ENCODE measurements around the gene ENPP1. TPM values are rescaled to one million over a fixed set of nuclear protein-coding genes. Genes with fewer than 3 reads are reported as not detected.

The ENPP1 gene
- total RNA-seq, 2 donors from 2014 or later: 5.9 to 12.6 TPM

- TF ChIP-seq CTCF (IDR thresholded peaks at IDR 0.05): no peak
- H3K27me3 ChIP-seq: no peaks in the 10 kb centered on the region
- DNase-seq: no peak
- no peaks in the 10 kb centered on the region for H3K4me1 ChIP-seq
- intact Hi-C loops (cut with DNase I): loop anchor here (10.0 kb wide), 1 partner anchor 112 kb away; no protein-coding TSS in a partner anchor
- H3K4me3 ChIP-seq: peak overlapping the region; percentile 47
- H3K9ac ChIP-seq (ENCODE audit: low read depth in 2 of 2, low read length in 2 of 2): peak overlapping the region in 1 of 2 donors; percentile 36
- no peak overlapping the region for H3K27ac ChIP-seq
- H3K36me3 ChIP-seq: no peaks in the 10 kb centered on the region
- no peaks in the 10 kb centered on the region for H3K9me3 ChIP-seq
Observed at GRCh38 chr6:131807321-131807643, 538 bp upstream of the ENPP1 start.

GRCh38 chr6:131808460-131809269 is 845 bp downstream of the ENPP1 start:
- H3K27ac ChIP-seq: no peak overlapping the region
- H3K9me3 ChIP-seq: no peaks in the 10 kb centered on the region
- no peaks in the 10 kb centered on the region for H3K4me1 ChIP-seq
- intact Hi-C loops (cut with DNase I): loop anchor here (10.0 kb wide), 1 partner anchor 114 kb away; no protein-coding TSS in a partner anchor
- no peak for TF ChIP-seq CTCF (IDR thresholded peaks at IDR 0.05)
- H3K27me3 ChIP-seq: no peaks in the 10 kb centered on the region
- no peaks in the 10 kb centered on the region for H3K36me3 ChIP-seq
- no peak for DNase-seq
- H3K9ac ChIP-seq (ENCODE audit: low read depth in 2 of 2, low read length in 2 of 2): peak overlapping the region; percentile 27 to 73
- H3K4me3 ChIP-seq: peak overlapping the region; percentile 55

GRCh38 chr6:131811500-131811899 is 3.7 kb downstream of the ENPP1 start:
- intact Hi-C loops (cut with DNase I): no loop called here
- H3K27me3 ChIP-seq: no peaks in the 10 kb centered on the region
- H3K36me3 ChIP-seq: no peaks in the 10 kb centered on the region
- H3K9ac ChIP-seq (ENCODE audit: low read depth in 2 of 2, low read length in 2 of 2): no peak overlapping the region
- no peak overlapping the region for H3K27ac ChIP-seq
- H3K9me3 ChIP-seq: no peaks in the 10 kb centered on the region
- H3K4me1 ChIP-seq: no peaks in the 10 kb centered on the region
- TF ChIP-seq CTCF (IDR thresholded peaks at IDR 0.05): no peak
- DNase-seq: no peak
- no peak overlapping the region for H3K4me3 ChIP-seq

- intact Hi-C loops (cut with DNase I): no loop called here
- Histone ChIP-seq H3K9me3 (no peaks in the 10 kb centered on the region), H3K36me3 (no peaks in the 10 kb centered on the region), H3K27me3 (no peaks in the 10 kb centered on the region), H3K9ac (ENCODE audit: low read depth in 2 of 2, low read length in 2 of 2) (no peak overlapping the region), H3K4me1 (no peaks in the 10 kb centered on the region), H3K4me3 (no peak overlapping the region), H3K27ac (no peak overlapping the region)
- no peak for DNase-seq
- no peak for TF ChIP-seq CTCF (IDR thresholded peaks at IDR 0.05)
Observed at GRCh38 chr6:131813991-131814390, 6.2 kb downstream of the ENPP1 start.

- Histone ChIP-seq H3K27ac (no peak overlapping the region), H3K9ac (ENCODE audit: low read depth in 2 of 2, low read length in 2 of 2) (no peak overlapping the region), H3K4me3 (no peak overlapping the region), H3K9me3 (no peaks in the 10 kb centered on the region), H3K4me1 (no peaks in the 10 kb centered on the region), H3K36me3 (no peaks in the 10 kb centered on the region), H3K27me3 (no peaks in the 10 kb centered on the region)
- no peak for DNase-seq
- intact Hi-C loops (cut with DNase I): no loop called here
- no peak for TF ChIP-seq CTCF (IDR thresholded peaks at IDR 0.05)
Observed at GRCh38 chr6:131816869-131817268, 9.0 kb downstream of the ENPP1 start.

Measured in colonic mucosa (tissue), 4 donors.